VCaP (cell line): ENCODE measurements around the gene ZFYVE28.
"Not testable (repeated sequence)": the region's sequence is repeated elsewhere in the genome, so short reads cannot be mapped to it uniquely, and the experiment has no call there.

Source experiments
- H3K27ac ChIP-seq: fragments of 450-650 bp; 2 replicates; pipeline ENCODE4 v1.5.1; 2017
- TF ChIP-seq, protein P1 (sequence below): fragments of 450-650 bp; conservative IDR thresholded peaks from 2 replicates; pipeline ENCODE4 v1.5.1; 2017; ENCODE audit warnings: mild to moderate bottlenecking, moderate library complexity

Gene ZFYVE28

DNA sequence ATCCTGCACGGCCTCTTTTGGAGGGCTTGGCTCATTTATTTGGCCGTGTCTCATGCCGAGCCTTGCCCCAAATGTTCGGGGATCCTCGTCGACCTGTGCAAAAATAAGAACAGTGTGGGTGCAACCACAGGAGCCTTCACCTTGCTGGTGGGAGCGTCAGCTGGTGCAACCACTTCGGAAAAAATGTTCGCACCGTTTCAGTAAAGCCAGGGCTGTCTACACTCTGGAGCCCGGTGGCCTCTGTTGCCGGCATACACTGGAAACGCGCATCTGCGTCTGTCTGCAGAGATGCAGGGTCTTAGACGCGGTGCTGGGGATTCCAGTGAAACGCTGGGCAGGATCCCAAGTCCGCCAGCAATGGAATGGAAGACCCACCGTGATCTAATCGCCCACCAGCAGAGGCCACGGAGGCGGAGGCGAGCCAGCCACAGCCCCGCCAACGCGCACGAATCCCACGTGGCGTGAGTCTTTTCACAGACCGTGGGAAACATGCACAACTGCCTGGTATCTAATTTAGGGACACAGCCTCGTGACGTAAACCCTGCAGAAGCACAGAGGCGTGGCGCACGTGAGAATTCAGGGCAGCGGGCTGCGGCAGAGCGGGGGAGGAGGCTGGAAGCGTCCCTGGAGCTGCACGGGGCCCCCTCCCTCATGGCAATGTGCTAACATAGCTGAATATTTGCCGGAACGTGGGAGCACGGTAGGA lies 142.7 kb downstream of the ZFYVE28 start:
- TF ChIP-seq, protein P1, sequence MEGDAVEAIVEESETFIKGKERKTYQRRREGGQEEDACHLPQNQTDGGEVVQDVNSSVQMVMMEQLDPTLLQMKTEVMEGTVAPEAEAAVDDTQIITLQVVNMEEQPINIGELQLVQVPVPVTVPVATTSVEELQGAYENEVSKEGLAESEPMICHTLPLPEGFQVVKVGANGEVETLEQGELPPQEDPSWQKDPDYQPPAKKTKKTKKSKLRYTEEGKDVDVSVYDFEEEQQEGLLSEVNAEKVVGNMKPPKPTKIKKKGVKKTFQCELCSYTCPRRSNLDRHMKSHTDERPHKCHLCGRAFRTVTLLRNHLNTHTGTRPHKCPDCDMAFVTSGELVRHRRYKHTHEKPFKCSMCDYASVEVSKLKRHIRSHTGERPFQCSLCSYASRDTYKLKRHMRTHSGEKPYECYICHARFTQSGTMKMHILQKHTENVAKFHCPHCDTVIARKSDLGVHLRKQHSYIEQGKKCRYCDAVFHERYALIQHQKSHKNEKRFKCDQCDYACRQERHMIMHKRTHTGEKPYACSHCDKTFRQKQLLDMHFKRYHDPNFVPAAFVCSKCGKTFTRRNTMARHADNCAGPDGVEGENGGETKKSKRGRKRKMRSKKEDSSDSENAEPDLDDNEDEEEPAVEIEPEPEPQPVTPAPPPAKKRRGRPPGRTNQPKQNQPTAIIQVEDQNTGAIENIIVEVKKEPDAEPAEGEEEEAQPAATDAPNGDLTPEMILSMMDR = no peak
- no peak overlapping the region for H3K27ac ChIP-seq

DNA sequence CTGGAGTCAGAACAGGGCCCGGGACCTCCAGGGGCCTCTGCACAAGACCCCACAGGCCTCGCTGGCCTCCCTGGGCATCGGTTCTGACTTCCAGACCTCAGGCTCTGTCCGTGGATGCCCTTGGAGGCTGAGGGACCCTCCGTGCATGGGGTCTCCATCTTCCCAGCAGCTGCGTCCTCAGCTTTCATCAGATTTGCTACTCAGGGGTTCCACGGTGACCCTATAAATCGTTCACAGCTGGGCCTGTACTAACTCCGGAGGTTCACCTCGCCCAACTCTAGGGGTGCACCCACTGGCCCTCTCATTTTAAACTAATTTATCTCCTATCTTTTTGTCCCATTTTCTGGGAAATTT lies 143.4 kb downstream of the ZFYVE28 start:
- H3K27ac ChIP-seq = not testable (repeated sequence)

DNA sequence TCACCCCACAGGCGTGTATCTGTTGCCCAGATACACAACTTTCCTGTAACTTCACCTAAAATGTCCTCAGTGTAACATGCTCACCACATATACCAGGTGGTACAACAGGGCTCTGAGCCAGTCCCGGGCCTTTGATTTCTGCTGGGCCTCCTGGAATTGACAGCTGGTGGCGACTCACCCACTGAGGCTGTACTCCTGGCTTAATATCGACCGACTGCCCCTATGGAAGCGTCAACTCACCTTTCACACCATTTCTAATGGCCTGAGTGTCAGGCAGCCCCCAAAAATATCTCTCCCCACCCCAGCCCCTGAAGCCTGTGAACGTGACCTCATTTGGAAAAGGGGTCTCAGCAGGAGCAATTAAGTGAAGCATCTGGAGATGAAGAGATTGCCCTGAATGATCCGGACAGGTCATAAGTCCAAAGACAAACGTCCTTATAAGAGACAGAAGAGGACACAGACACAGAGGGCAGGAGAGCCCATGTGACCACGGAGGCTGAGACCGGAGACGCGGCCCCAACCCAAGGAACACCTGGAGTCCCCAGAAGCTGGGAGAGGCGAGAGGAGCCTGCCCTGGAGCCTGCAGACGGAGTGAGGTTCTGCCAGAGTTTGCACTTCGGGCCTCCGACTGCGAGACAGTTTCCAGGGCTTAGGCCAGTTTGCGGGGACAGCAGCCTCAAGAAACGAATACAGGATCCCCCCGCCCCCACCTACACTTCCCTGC lies 144.0 kb downstream of the ZFYVE28 start:
- TF ChIP-seq, protein P1 = no peak
- H3K27ac ChIP-seq = no peak overlapping the region

DNA sequence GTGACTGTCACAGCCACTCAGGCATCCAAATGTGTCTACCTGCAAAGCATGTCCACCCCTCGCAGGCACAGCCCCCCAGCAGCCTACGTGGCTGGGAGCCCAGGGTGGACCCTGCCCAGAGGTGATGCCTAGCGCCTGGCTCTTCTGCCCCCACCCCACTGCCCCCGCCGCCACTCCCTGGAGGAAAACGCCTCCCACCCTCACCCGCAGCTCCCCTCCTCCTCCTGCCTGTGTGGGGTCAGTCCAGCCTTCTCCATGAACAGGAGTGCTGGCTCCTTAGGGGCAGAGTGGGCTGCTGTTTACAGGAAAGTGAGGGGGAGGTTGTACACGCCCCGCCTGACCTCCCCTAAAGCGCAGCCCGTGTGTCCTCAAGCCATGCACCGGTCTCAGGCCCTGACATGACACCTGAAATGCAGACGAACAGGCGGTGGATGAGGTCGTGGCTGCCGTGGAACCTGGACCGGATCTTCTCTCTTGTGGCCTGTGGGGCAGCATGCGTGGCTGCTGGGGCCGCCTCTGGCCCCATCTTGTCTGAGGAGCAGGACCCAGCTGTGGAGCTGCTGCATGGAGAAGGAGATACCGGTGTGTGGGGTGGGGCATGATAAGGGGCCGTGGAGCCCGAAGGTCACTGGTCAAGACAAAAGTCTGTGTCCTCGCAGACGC lies 144.7 kb downstream of the ZFYVE28 start:
- no peak overlapping the region for H3K27ac ChIP-seq
- TF ChIP-seq, protein P1 = no peak

DNA sequence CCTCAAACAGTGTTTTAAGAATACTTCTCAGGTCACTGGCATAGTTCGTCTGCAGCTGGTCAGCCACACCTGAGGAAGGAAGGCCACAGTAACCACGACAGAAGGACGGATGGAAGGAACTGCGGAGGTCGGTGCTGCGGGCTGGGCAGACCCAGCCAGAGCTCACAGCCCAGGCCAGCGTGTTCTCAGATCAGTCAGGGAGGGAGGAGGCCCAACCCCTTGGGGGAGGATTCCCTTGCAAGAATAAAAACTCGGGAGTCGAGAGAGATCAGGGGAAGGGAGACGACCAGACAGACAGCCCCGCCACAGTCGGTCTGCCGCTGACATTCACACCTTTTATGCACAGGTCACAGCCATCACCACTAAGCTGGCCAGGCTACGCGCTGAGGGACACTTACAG lies 145.2 kb downstream of the ZFYVE28 start:
- H3K27ac ChIP-seq = no peak overlapping the region
- TF ChIP-seq, protein P1 = no peak

DNA sequence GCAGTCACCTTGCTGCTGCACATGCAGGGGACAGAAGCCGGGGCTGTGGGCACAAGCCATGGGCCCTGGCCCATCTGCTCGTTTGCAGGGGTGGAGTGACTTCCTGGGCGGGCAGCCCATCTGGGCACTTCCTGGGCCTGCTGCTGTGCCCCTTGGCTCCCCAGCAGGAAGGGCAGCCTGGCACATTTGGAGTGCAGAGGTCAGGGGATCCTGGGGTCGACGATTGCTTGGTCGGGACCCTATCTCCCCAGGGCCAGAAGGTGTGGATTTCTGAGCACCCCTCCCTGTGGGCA lies 145.7 kb downstream of the ZFYVE28 start:
- TF ChIP-seq, protein P1 = no peak
- no peak overlapping the region for H3K27ac ChIP-seq

DNA sequence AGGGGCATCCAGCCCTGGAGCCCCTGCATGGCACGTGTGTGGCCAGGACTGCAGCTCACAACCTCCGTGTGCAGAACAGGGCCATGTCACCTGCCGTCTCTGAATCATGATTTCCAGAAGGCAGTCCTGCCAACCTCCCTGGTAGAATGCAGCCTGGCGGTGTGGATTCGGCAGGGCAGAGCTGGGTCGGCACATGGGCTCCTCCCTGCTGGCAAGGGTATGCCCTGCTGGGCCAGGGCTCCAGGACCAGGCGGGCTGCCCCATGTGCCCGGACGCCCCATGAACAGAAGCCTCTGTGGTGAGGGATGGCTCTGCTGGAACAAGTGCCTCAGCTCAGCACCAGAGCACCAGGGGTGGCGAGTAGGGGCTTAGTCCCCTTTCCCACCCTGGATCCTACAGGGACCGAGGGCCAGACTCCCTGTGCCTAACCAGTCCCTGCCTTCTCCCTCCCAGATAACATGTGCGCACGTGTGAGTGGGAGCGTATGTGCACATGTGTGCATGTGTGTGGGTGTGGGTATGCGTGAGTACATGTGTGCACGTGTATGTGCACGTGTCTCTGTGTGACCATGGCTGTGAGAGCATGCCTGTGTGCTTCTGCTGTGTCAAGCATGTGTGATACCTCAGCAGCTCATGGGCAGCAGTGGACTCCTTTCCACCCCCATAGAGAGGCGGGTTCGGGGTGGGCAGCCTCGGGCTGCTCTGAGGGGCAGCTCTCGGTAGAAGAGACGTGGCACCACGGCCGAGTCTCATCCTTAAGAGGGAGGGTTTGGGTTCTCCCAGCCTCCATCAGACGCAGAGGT lies 146.2 kb downstream of the ZFYVE28 start:
- H3K27ac ChIP-seq = no peak overlapping the region
- TF ChIP-seq, protein P1 = no peak
